Breast epithelium (tissue), 4 donors: Measurements from ENCODE around the gene PSMD3. TPM values are rescaled to one million over a fixed set of nuclear protein-coding genes. Genes with fewer than 3 reads are reported as not detected.

Experiments
- DNase-seq, 2 donors: peaks; one replicate each; pipeline ENCODE4 v3.0.0-alpha.2; 2019; ENCODE audit warnings: low spot score in 2 of 2
- H3K27ac ChIP-seq, 2 donors: fragments of 200-600 bp; sonication (generic) in 1 of 2; one replicate each; pipeline ENCODE4 v1.5.1; 2016 to 2019; ENCODE audit warnings: mild to moderate bottlenecking in 1 of 2
- H3K27me3 ChIP-seq, 2 donors: fragments of 200-600 bp; sonication (generic) in 1 of 2; one replicate each; pipeline versions ENCODE4 v1.5.1 to v1.6.0; 2017 to 2019; ENCODE audit warnings: control low read depth in 1 of 2, mild to moderate bottlenecking in 1 of 2
- H3K36me3 ChIP-seq: fragments of 200-600 bp; one replicate; pipeline ENCODE4 v1.5.1; 2019
- H3K4me1 ChIP-seq, 2 donors: fragments of 200-600 bp; sonication (generic); one replicate each; pipeline ENCODE4 v1.5.1; 2016 to 2019; ENCODE audit warnings: control low read depth in 1 of 2
- H3K4me3 ChIP-seq, 3 donors: fragments of 200-600 bp; sonication (generic); 1 replicate in 2 of 3; 2 replicates in 1 of 3; pipeline ENCODE4 v1.5.1; 2016 to 2019; ENCODE audit warnings: mild to moderate bottlenecking in 3 of 3, moderate library complexity in 2 of 3
- H3K9me3 ChIP-seq, 2 donors: fragments of 200-600 bp; sonication (generic) in 1 of 2; one replicate each; pipeline ENCODE4 v1.5.1; 2016 to 2019; ENCODE audit warnings: control low read depth in 1 of 2
- POLR2A ChIP-seq: fragments of 450-650 bp; IDR thresholded peaks from one replicate; pipeline ENCODE4 v1.6.1; 2016; ENCODE audit warnings: antibody characterized with exemption, mild to moderate bottlenecking, moderate library complexity
- POLR2AphosphoS5 ChIP-seq, 3 donors: sonication (generic); formaldehyde crosslinking; IDR thresholded peaks; one replicate each; pipeline ENCODE4 v1.6.1; 2017; ENCODE audit warnings: antibody characterized with exemption in 3 of 3
- intact Hi-C: fragments of 100-400 bp; cut with DNase I; formaldehyde crosslinking; loops from one replicate; pipeline ENCODE4 v1.15.1; 2023; ENCODE audit warnings: low total_unique reads
- total RNA-seq, 3 donors: library from RNA; depleted of rRNA; stranded (reverse); fragments of >200 nt; gene quantifications; one replicate each; pipeline ENCODE4 v1.1.0, GENCODE V29; 2016
- TF ChIP-seq, protein P1 (sequence below), 3 donors: fragments of 450-650 bp; IDR thresholded peaks; one replicate each; pipeline ENCODE4 v1.5.1; 2016 to 2017; ENCODE audit warnings: antibody characterized with exemption in 3 of 3, mild to moderate bottlenecking in 3 of 3, moderate library complexity in 3 of 3

PSMD3 gene
- total RNA-seq, 3 donors from 2014 or later, result 79.4 to 83.0 (median 81.0) TPM

DNA sequence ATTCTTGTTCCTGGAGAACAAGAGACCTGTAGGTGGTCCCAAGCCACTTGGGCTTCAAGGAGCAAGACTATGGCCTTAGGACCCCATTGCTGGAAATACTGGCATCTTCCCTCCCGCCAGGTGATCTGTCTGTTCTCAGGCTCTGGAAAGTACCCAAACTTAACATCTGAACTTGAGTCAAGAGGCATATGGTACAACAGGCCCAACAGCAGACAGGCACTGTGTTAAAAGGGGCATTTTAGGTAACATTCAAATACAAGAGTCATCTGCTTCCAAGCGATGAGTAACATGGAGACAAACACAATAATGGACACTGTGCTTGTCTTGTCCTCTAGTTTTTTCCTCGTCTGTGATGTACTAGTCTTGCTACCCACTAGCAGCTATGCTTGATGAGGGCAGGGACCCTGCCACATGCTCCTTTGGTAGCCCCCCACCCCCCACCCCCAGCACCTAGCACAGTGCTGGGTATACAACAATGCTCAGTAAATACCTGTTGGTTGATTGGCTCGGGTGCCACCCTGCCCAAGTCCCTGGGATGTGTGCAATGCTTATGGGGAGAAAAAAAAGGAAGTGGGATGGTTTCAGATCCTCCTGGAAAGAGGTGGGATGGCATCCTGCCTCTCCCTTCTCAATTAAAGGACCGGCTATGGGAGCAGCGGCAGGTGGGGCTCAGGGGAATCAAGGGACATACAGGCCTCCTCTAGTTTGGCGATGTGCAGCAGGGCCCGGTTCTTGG lies 54.0 kb downstream of the PSMD3 start:
- Histone ChIP-seq H3K4me3 (no peak overlapping the region), H3K27me3 (no peaks in the 10 kb centered on the region), H3K4me1 (peaks cover 0 to 6% of the 10 kb centered on the region in 2 donors), H3K9me3 (no peaks in the 10 kb centered on the region), H3K36me3 (no peaks in the 10 kb centered on the region), H3K27ac (no peak overlapping the region)
- intact Hi-C loops, result no loop called here
- no peak for DNase-seq
- TF ChIP-seq POLR2A (no peak), POLR2AphosphoS5 (IDR thresholded peaks at IDR 0.05) (no peak)
- TF ChIP-seq, protein P1, sequence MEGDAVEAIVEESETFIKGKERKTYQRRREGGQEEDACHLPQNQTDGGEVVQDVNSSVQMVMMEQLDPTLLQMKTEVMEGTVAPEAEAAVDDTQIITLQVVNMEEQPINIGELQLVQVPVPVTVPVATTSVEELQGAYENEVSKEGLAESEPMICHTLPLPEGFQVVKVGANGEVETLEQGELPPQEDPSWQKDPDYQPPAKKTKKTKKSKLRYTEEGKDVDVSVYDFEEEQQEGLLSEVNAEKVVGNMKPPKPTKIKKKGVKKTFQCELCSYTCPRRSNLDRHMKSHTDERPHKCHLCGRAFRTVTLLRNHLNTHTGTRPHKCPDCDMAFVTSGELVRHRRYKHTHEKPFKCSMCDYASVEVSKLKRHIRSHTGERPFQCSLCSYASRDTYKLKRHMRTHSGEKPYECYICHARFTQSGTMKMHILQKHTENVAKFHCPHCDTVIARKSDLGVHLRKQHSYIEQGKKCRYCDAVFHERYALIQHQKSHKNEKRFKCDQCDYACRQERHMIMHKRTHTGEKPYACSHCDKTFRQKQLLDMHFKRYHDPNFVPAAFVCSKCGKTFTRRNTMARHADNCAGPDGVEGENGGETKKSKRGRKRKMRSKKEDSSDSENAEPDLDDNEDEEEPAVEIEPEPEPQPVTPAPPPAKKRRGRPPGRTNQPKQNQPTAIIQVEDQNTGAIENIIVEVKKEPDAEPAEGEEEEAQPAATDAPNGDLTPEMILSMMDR (IDR thresholded peaks at IDR 0.05), result no peak

DNA sequence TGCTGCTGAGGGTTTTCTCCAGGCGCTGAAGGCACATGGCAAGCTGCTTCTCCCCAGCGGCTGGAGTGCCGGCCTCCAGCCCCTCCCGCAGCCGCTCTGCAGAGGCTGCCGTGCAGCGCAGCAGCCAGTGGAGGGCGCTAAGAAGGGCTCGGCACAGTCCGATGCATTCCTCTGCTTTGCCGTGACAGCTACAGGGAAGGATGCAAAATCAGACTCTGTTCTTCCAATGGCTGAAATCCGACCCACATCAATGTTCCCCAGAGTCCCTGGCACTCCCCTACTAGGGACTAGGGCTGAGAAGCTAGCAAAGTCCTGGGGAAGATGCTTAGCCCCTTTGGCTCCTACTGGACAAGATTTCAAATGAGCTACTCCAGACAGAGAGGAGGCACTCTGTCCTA lies 54.6 kb downstream of the PSMD3 start:
- H3K36me3 ChIP-seq, result no peaks in the 10 kb centered on the region
- H3K4me3 ChIP-seq, result no peak overlapping the region
- peaks cover 0 to 6% of the 10 kb centered on the region in 2 donors for H3K4me1 ChIP-seq
- no peak overlapping the region for H3K27ac ChIP-seq
- TF ChIP-seq, protein P1 (IDR thresholded peaks at IDR 0.05), result no peak
- TF ChIP-seq POLR2AphosphoS5 (IDR thresholded peaks at IDR 0.05) (no peak), POLR2A (no peak)
- H3K9me3 ChIP-seq, result no peaks in the 10 kb centered on the region
- H3K27me3 ChIP-seq, result no peaks in the 10 kb centered on the region
- DNase-seq, result no peak
- intact Hi-C loops, result no loop called here

DNA sequence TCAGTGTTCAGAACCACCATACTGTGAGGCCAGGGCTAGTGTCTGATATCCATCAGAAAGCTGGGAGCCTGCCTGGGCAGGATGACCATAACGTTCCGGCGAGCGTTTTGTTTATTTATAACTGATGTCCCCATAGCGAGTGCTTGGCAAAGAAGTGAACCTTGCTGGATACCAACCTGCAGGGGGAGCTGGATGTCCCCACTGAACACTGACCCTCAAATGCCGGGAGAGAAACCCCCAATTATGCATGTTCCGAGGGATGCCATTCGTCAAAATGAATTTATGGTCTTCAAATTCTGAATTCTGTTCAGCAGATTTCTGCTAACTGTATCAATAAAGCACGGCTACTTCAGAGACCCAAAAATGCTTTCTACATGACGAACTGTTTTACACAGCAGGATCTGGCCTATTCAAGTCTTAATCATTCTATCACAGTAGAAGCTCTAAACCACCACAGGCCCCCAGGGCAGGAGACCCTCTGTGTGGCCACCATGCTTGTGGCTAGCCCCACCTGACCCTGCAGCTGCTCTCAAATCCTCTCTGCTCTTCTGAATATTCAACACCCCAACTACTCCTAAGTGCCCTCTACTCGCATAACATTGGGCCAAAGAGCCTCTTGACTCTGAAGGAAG lies 58.4 kb downstream of the PSMD3 start:
- no peaks in the 10 kb centered on the region for H3K36me3 ChIP-seq
- intact Hi-C loops, result no loop called here
- peaks cover 0 to 6% of the 10 kb centered on the region in 2 donors for H3K4me1 ChIP-seq
- no peaks in the 10 kb centered on the region for H3K27me3 ChIP-seq
- H3K4me3 ChIP-seq, result no peak overlapping the region
- H3K27ac ChIP-seq, result peak overlapping the region; percentile 73 to 82
- TF ChIP-seq, protein P1 (IDR thresholded peaks at IDR 0.05), result peak; percentile 62 to 81 (median 80)
- TF ChIP-seq POLR2A (no peak), POLR2AphosphoS5 (IDR thresholded peaks at IDR 0.05) (peak; percentile 54 to 62 (median 57))
- no peaks in the 10 kb centered on the region for H3K9me3 ChIP-seq
- peak; percentile 84 to 87 for DNase-seq

DNA sequence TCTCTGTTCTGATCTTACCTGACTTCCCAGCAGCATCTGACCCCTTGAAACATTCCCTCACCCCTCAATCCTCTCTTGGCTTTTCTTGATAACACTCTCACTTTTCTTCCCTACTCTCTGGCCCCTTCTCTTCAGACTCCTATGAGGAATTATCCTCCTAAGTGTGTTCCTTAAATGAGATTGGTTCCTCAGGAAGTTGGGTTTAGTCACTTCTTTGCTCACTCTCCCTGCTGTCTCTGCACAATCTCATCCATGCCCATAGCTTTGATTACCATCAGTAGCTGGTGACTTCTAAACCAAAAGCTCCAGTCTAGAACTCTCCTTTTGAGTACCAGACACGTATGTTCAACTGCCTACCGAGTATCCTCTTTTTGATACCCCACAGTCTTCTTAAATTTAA lies 60.6 kb downstream of the PSMD3 start:
- TF ChIP-seq POLR2A (no peak), POLR2AphosphoS5 (IDR thresholded peaks at IDR 0.05) (no peak)
- TF ChIP-seq, protein P1 (IDR thresholded peaks at IDR 0.05), result no peak
- no peaks in the 10 kb centered on the region for H3K27me3 ChIP-seq
- H3K36me3 ChIP-seq, result no peaks in the 10 kb centered on the region
- no peak for DNase-seq
- no peaks in the 10 kb centered on the region for H3K9me3 ChIP-seq
- intact Hi-C loops, result no loop called here
- no peak overlapping the region for H3K4me3 ChIP-seq
- peaks cover 0 to 6% of the 10 kb centered on the region in 2 donors for H3K4me1 ChIP-seq
- no peak overlapping the region for H3K27ac ChIP-seq

Other genes starting within 250 kb of the PSMD3 start
- gene GRB7, start 242.9 kb upstream of the PSMD3 start, total RNA-seq, result 10 to 100 TPM in 2 of 3 donors, not detected in 1; 27.9 to 69.2 TPM
- gene IKZF3, start 116.5 kb upstream of the PSMD3 start, total RNA-seq, result 1 to 10 TPM; 1.8 to 4.8 (median 2.3) TPM
- gene ZPBP2, start 112.6 kb upstream of the PSMD3 start, total RNA-seq, result not detected
- gene GSDMB, start 62.2 kb upstream of the PSMD3 start, total RNA-seq, result 10 to 100 TPM in 2 of 3 donors, 1 to 10 TPM in 1; 9.1 to 19.0 (median 15.8) TPM
- gene ORMDL3, start 53.2 kb upstream of the PSMD3 start, total RNA-seq, result 100 to 1,000 TPM in 2 of 3 donors, 10 to 100 TPM in 1; 90.5 to 158 (median 104) TPM
- 1 to 10 TPM in 1 of 3 donors, not detected in 2; 1.2 TPM for gene LRRC3C, start 53.1 kb upstream of the PSMD3 start, total RNA-seq
- 1 to 10 TPM in 1 of 3 donors, under 1 TPM in 1, not detected in 1; 0.44 to 3.4 TPM for gene GSDMA, start 17.8 kb upstream of the PSMD3 start, total RNA-seq
- 10 to 100 TPM in 1 of 3 donors, under 1 TPM in 1, not detected in 1; 0.32 to 13.0 TPM for gene CSF3, start 34.6 kb downstream of the PSMD3 start, total RNA-seq
- gene MED24, start 73.6 kb downstream of the PSMD3 start, total RNA-seq, result 10 to 100 TPM; 50.7 to 74.7 (median 59.7) TPM
- 10 to 100 TPM; 41.6 to 61.0 (median 48.1) TPM for gene THRA, start 82.2 kb downstream of the PSMD3 start, total RNA-seq
- gene NR1D1, start 119.8 kb downstream of the PSMD3 start, total RNA-seq, result 10 to 100 TPM in 1 of 3 donors, 1 to 10 TPM in 2; 8.8 to 10.5 (median 9.2) TPM
- gene MSL1, start 141.2 kb downstream of the PSMD3 start, total RNA-seq, result 10 to 100 TPM; 49.3 to 79.3 (median 78.2) TPM
- 10 to 100 TPM; 57.4 to 67.0 (median 65.1) TPM for gene CASC3, start 159.7 kb downstream of the PSMD3 start, total RNA-seq
- gene RAPGEFL1, start 196.7 kb downstream of the PSMD3 start, total RNA-seq, result 10 to 100 TPM in 1 of 3 donors, 1 to 10 TPM in 2; 3.2 to 10.8 (median 5.0) TPM
- 10 to 100 TPM in 2 of 3 donors, 1 to 10 TPM in 1; 8.2 to 12.9 (median 10.8) TPM for gene WIPF2, start 238.5 kb downstream of the PSMD3 start, total RNA-seq